ENCODE measurements around the gene CAMK1. TPM values are rescaled to one million over a fixed set of nuclear protein-coding genes. Genes with fewer than 3 reads are reported as not detected.

The CAMK1 gene
- total and polyA plus RNA-seq, 3 experiments from 2014 or later: 2.9 to 27.4 (median 27.0) TPM

DNA sequence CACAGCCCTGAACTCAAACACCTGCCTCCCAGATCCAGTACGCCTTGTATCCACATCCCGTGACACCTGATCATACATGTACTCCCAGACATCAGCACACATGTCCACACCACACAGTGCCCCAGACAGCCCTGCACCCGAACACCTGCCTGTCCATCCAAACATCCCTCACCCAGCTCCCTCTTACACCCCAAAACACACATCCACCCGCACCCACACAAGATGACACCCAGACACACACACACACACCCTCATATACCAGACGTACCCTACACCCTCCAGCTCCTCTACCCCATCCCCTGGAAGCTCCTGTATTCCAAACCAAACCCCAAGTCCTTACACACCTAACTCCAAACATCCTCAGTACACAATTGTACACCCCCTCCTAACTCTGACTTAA is 735 bp downstream of the CAMK1 start:
- Mint-ChIP-seq H3K27me3 (peaks cover 0 to 6% of the 10 kb centered on the region in 2 donors), H3K27ac (peak overlapping the region in 5 of 8 donors; percentile 23 to 97 (median 80)), H3K4me3 (peak overlapping the region; percentile 49 to 73 (median 69)), H3K4me1 (peaks cover 15 to 32% (median 16%) of the 10 kb centered on the region in 3 donors), H3K9me3 (no peaks in the 10 kb centered on the region), H3K36me3 (peaks cover 0 to 3% (median 0%) of the 10 kb centered on the region in 3 donors)
- peaks cover 8% of the 10 kb centered on the region for H3K4me1 ChIP-seq (ENCODE audit: insufficient read depth, low read length)
- no peak for DNase-seq
- no peak overlapping the region for H3K4me3 ChIP-seq (ENCODE audit: low read length)
- POLR2A ChIA-PET: interaction anchor here (0.8 kb wide), 1 partner anchor 815 kb away, joined by 6 read pairs; no protein-coding TSS in a partner anchor
- no peaks in the 10 kb centered on the region for H3K36me3 ChIP-seq (ENCODE audit: insufficient read depth, low read length)
- H3K9me3 ChIP-seq (ENCODE audit: low read length): no peaks in the 10 kb centered on the region
- CTCF ChIA-PET: interaction anchor here (0.7 to 1.3 kb wide), 2 partner anchors 11 to 24 kb away, joined by 3 read pairs; partner anchors contain the start of gene ARPC4
- no peaks in the 10 kb centered on the region for H3K27me3 ChIP-seq (ENCODE audit: insufficient read depth, low read length, poor library complexity, severe bottlenecking)
- H3K27ac ChIP-seq (ENCODE audit: low read depth, low read length): no peak overlapping the region

- Mint-ChIP-seq H3K27me3 (peaks cover 0 to 6% of the 10 kb centered on the region in 2 donors), H3K4me3 (no peak overlapping the region), H3K4me1 (peaks cover 15 to 32% (median 16%) of the 10 kb centered on the region in 3 donors), H3K27ac (peak overlapping the region in 2 of 8 donors; percentile 43 to 47), H3K36me3 (peaks cover 0 to 3% (median 0%) of the 10 kb centered on the region in 3 donors), H3K9me3 (no peaks in the 10 kb centered on the region)
- Histone ChIP-seq H3K9me3 (ENCODE audit: low read length) (no peaks in the 10 kb centered on the region), H3K27ac (ENCODE audit: low read depth, low read length) (no peak overlapping the region), H3K4me1 (ENCODE audit: insufficient read depth, low read length) (peaks cover 8% of the 10 kb centered on the region), H3K36me3 (ENCODE audit: insufficient read depth, low read length) (no peaks in the 10 kb centered on the region), H3K4me3 (ENCODE audit: low read length) (no peak overlapping the region), H3K27me3 (ENCODE audit: insufficient read depth, low read length, poor library complexity, severe bottlenecking) (no peaks in the 10 kb centered on the region)
- DNase-seq: no peak
- POLR2A ChIA-PET: no interaction called here
- CTCF ChIA-PET: interaction anchor here (0.7 to 1.3 kb wide), 2 partner anchors 12 to 24 kb away, joined by 3 read pairs; partner anchors contain the start of gene ARPC4
These were observed 1.5 kb downstream of the CAMK1 start for GRCh38 chr3:9768141-9768775.

DNA sequence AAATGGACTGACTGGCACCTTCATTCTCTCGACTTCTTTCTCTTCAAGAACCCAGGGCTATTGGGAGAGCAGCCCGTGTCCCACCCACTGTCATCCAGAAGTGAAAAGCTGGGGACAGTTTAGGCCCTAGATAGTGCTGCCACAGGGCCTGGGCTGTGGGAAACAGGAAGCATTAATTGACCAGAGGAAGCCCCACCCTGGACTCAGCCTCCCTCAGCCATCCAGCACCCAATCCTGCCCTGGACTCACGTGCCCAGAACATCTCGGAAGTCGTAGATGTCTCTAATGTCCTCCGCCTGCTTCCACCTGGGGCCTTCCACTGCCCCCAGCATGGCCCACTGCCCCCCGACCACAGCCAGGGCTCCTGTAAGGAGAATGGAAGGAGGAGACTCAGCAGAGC is 2.3 kb downstream of the CAMK1 start:
- H3K4me3 Mint-ChIP-seq: no peak overlapping the region
- no peaks in the 10 kb centered on the region for H3K27me3 ChIP-seq (ENCODE audit: insufficient read depth, low read length, poor library complexity, severe bottlenecking)
- H3K36me3 Mint-ChIP-seq: no peaks in the 10 kb centered on the region
- H3K27ac Mint-ChIP-seq: peak overlapping the region in 4 of 8 donors; percentile 17 to 87 (median 66)
- no peak overlapping the region for H3K4me3 ChIP-seq (ENCODE audit: low read length)
- no peaks in the 10 kb centered on the region for H3K9me3 ChIP-seq (ENCODE audit: low read length)
- H3K27ac ChIP-seq (ENCODE audit: low read depth, low read length): no peak overlapping the region
- H3K27me3 Mint-ChIP-seq: peaks cover 0 to 4% of the 10 kb centered on the region in 2 donors
- H3K9me3 Mint-ChIP-seq: no peaks in the 10 kb centered on the region
- peaks cover 15 to 32% (median 16%) of the 10 kb centered on the region in 3 donors for H3K4me1 Mint-ChIP-seq
- H3K36me3 ChIP-seq (ENCODE audit: insufficient read depth, low read length): no peaks in the 10 kb centered on the region
- H3K4me1 ChIP-seq (ENCODE audit: insufficient read depth, low read length): peaks cover 8% of the 10 kb centered on the region
- no peak for DNase-seq
- ChIA-PET POLR2A (no interaction called here), CTCF (no interaction called here)

DNA sequence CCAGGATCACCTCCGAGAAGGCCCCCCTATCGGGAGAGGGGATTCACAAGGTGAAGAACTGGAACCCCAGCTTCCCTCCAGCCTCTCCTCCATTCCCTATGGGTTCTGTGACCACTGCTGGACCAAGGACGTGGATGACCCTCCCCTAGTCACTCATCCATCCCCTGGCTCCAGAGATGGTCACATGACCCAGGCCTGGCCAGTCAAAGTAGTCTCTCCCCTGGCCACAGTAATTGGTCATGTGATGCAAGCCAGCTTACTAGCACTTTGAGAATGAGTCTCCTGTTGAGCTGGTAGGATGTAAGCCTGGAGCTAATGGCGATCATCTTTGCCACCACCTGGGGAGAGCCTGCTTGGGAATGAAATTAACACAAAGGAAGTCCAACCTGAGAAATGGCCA is 3.9 kb downstream of the CAMK1 start:
- Mint-ChIP-seq H3K27ac (peak overlapping the region in 1 of 8 donors; percentile 88), H3K27me3 (peaks cover 0 to 4% of the 10 kb centered on the region in 2 donors), H3K36me3 (peaks cover 0 to 3% (median 2%) of the 10 kb centered on the region in 3 donors), H3K4me1 (peaks cover 15 to 32% (median 16%) of the 10 kb centered on the region in 3 donors), H3K4me3 (no peak overlapping the region), H3K9me3 (no peaks in the 10 kb centered on the region)
- CTCF ChIA-PET: no interaction called here
- Histone ChIP-seq H3K4me3 (ENCODE audit: low read length) (no peak overlapping the region), H3K9me3 (ENCODE audit: low read length) (no peaks in the 10 kb centered on the region), H3K27me3 (ENCODE audit: insufficient read depth, low read length, poor library complexity, severe bottlenecking) (no peaks in the 10 kb centered on the region), H3K4me1 (ENCODE audit: insufficient read depth, low read length) (peaks cover 8% of the 10 kb centered on the region), H3K36me3 (ENCODE audit: insufficient read depth, low read length) (no peaks in the 10 kb centered on the region), H3K27ac (ENCODE audit: low read depth, low read length) (no peak overlapping the region)
- POLR2A ChIA-PET: no interaction called here
- DNase-seq: no peak

DNA sequence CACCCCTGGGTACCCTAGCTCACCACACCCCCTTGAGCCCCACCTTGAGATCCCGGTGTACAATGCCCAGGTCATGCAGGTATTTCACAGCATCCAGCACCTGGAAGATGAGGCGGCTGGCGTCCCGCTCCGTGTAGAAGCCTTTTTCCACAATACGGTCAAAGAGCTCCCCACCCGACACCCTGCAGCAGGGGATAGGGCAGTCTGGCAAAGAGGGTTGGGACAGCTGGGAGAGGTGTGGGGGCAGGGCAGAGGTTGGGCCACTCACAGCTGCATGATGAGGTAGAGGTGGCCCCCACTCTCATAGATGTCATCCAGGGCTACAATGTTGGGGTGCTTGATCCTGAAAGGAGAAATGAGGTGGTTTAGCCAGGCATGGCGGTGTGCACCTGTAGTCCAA is 6.9 kb downstream of the CAMK1 start:
- CTCF ChIA-PET: no interaction called here
- Histone ChIP-seq H3K4me3 (ENCODE audit: low read length) (no peak overlapping the region), H3K27me3 (ENCODE audit: insufficient read depth, low read length, poor library complexity, severe bottlenecking) (no peaks in the 10 kb centered on the region), H3K36me3 (ENCODE audit: insufficient read depth, low read length) (peaks cover 5% of the 10 kb centered on the region), H3K4me1 (ENCODE audit: insufficient read depth, low read length) (no peaks in the 10 kb centered on the region), H3K9me3 (ENCODE audit: low read length) (no peaks in the 10 kb centered on the region), H3K27ac (ENCODE audit: low read depth, low read length) (no peak overlapping the region)
- DNase-seq: no peak
- peak overlapping the region in 1 of 8 donors; percentile 75 for H3K27ac Mint-ChIP-seq
- peaks cover 16 to 23% (median 16%) of the 10 kb centered on the region in 3 donors for H3K36me3 Mint-ChIP-seq
- no peaks in the 10 kb centered on the region for H3K9me3 Mint-ChIP-seq
- POLR2A ChIA-PET: no interaction called here
- H3K27me3 Mint-ChIP-seq: no peaks in the 10 kb centered on the region
- H3K4me3 Mint-ChIP-seq: peak overlapping the region in 1 of 7 donors; percentile 48
- peaks cover 3 to 11% (median 7%) of the 10 kb centered on the region in 3 donors for H3K4me1 Mint-ChIP-seq

- Histone ChIP-seq H3K36me3 (ENCODE audit: insufficient read depth, low read length) (peaks cover 8% of the 10 kb centered on the region), H3K27ac (ENCODE audit: low read depth, low read length) (no peak overlapping the region), H3K9me3 (ENCODE audit: low read length) (no peaks in the 10 kb centered on the region), H3K4me3 (ENCODE audit: low read length) (no peak overlapping the region), H3K27me3 (ENCODE audit: insufficient read depth, low read length, poor library complexity, severe bottlenecking) (no peaks in the 10 kb centered on the region), H3K4me1 (ENCODE audit: insufficient read depth, low read length) (no peaks in the 10 kb centered on the region)
- Mint-ChIP-seq H3K36me3 (peaks cover 16 to 31% (median 16%) of the 10 kb centered on the region in 3 donors), H3K9me3 (no peaks in the 10 kb centered on the region), H3K4me1 (peaks cover 0 to 3% (median 0%) of the 10 kb centered on the region in 3 donors), H3K4me3 (no peak overlapping the region), H3K27me3 (no peaks in the 10 kb centered on the region), H3K27ac (peak overlapping the region in 1 of 8 donors; percentile 84)
- ChIA-PET POLR2A (no interaction called here), CTCF (no interaction called here)
- no peak for DNase-seq
These were observed 7.8 kb downstream of the CAMK1 start for GRCh38 chr3:9761919-9762318.

DNA sequence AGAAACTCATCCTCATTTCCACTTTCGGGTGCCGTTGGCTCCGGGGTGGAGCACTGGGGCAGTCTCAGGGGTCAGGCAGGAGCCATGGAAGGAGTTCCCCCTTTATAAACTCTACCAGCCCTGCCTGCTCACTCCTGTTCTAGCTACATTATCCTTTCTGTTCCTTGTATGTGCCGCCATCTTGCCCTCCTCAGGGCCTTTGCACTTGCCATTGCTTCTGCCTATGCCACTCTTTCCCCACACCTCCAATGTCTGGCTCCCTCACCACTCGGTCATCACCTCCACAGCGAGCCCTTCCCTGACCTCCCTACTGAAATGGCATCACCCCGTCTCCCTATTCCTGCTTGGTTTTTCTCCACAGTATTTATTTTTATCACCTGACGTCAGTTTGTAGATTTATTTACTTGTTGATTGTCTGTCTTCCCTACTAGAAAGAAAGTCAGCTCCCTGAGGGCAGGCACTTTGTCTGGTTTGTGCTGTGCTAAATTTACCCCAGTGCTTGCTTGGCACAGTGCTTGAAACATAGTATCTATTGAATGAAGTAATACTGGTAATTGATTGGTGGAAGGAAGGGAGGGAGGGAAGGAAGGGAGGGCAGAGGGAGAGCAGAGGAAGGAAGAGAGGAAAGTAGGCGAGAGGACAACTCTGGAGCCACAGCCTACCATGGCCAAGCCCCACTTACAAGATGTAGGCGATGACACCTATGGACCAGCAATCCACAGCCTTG is 8.8 kb downstream of the CAMK1 start:
- CTCF ChIA-PET: no interaction called here
- no peaks in the 10 kb centered on the region for H3K4me1 Mint-ChIP-seq
- H3K36me3 ChIP-seq (ENCODE audit: insufficient read depth, low read length): peaks cover 16% of the 10 kb centered on the region
- H3K27me3 Mint-ChIP-seq: no peaks in the 10 kb centered on the region
- DNase-seq: no peak
- POLR2A ChIA-PET: no interaction called here
- H3K4me3 Mint-ChIP-seq: no peak overlapping the region
- H3K9me3 ChIP-seq (ENCODE audit: low read length): no peaks in the 10 kb centered on the region
- no peaks in the 10 kb centered on the region for H3K9me3 Mint-ChIP-seq
- H3K36me3 Mint-ChIP-seq: peaks cover 16 to 40% (median 16%) of the 10 kb centered on the region in 3 donors
- H3K27ac ChIP-seq (ENCODE audit: low read depth, low read length): no peak overlapping the region
- H3K4me3 ChIP-seq (ENCODE audit: low read length): no peak overlapping the region
- H3K4me1 ChIP-seq (ENCODE audit: insufficient read depth, low read length): no peaks in the 10 kb centered on the region
- H3K27me3 ChIP-seq (ENCODE audit: insufficient read depth, low read length, poor library complexity, severe bottlenecking): no peaks in the 10 kb centered on the region
- peak overlapping the region in 2 of 8 donors; percentile 25 to 90 for H3K27ac Mint-ChIP-seq

- no peak overlapping the region for H3K4me3 ChIP-seq (ENCODE audit: low read length)
- H3K27me3 Mint-ChIP-seq: no peaks in the 10 kb centered on the region
- CTCF ChIA-PET: no interaction called here
- no peak for DNase-seq
- peaks cover 9% of the 10 kb centered on the region for H3K4me1 ChIP-seq (ENCODE audit: insufficient read depth, low read length)
- no peak overlapping the region for H3K27ac ChIP-seq (ENCODE audit: low read depth, low read length)
- H3K27me3 ChIP-seq (ENCODE audit: insufficient read depth, low read length, poor library complexity, severe bottlenecking): no peaks in the 10 kb centered on the region
- H3K4me3 Mint-ChIP-seq: no peak overlapping the region
- no peaks in the 10 kb centered on the region for H3K9me3 Mint-ChIP-seq
- H3K36me3 Mint-ChIP-seq: peaks cover 16 to 64% (median 17%) of the 10 kb centered on the region in 3 donors
- H3K27ac Mint-ChIP-seq: no peak overlapping the region
- H3K9me3 ChIP-seq (ENCODE audit: low read length): no peaks in the 10 kb centered on the region
- POLR2A ChIA-PET: interaction anchor here (0.5 kb wide), 1 partner anchor 80 kb away, joined by 5 read pairs; no protein-coding TSS in a partner anchor
- peaks cover 8 to 19% (median 16%) of the 10 kb centered on the region in 3 donors for H3K4me1 Mint-ChIP-seq
- peaks cover 16% of the 10 kb centered on the region for H3K36me3 ChIP-seq (ENCODE audit: insufficient read depth, low read length)
These were observed 12.3 kb downstream of the CAMK1 start for GRCh38 chr3:9757427-9757826.

Measured in CD8-positive, alpha-beta memory T cell (primary cell).